Measurements from ENCODE around the gene LRFN3. TPM values are rescaled to one million over a fixed set of nuclear protein-coding genes. Genes with fewer than 3 reads are reported as not detected.

Gene LRFN3
- total RNA-seq, 1 donor from 2014 or later = 31.0 TPM

GRCh38 chr19:35940839-35941238 is 4.7 kb downstream of the LRFN3 start:
- Mint-ChIP-seq H3K27ac (no peak overlapping the region), H3K4me1 (ENCODE audit: low read depth) (peaks cover 20% of the 10 kb centered on the region), H3K27me3 (no peaks in the 10 kb centered on the region), H3K9me3 (ENCODE audit: low read depth) (no peaks in the 10 kb centered on the region), H3K4me3 (ENCODE audit: low read depth) (no peak overlapping the region), H3K36me3 (ENCODE audit: insufficient read depth) (peaks cover 21% of the 10 kb centered on the region)
- DNase-seq (ENCODE audit: low spot score, unreplicated experiment) = no peak
- TF ChIP-seq CTCF (IDR thresholded peaks at IDR 0.05; ENCODE audit: unreplicated experiment) = no peak

GRCh38 chr19:35942235-35942634 is 6.1 kb downstream of the LRFN3 start:
- no peak for DNase-seq (ENCODE audit: low spot score, unreplicated experiment)
- Mint-ChIP-seq H3K4me1 (ENCODE audit: low read depth) (peaks cover 14% of the 10 kb centered on the region), H3K36me3 (ENCODE audit: insufficient read depth) (peaks cover 21% of the 10 kb centered on the region), H3K27me3 (no peaks in the 10 kb centered on the region), H3K9me3 (ENCODE audit: low read depth) (no peaks in the 10 kb centered on the region), H3K4me3 (ENCODE audit: low read depth) (no peak overlapping the region), H3K27ac (no peak overlapping the region)
- TF ChIP-seq CTCF (IDR thresholded peaks at IDR 0.05; ENCODE audit: unreplicated experiment) = no peak

GRCh38 chr19:35943321-35944301 is 7.4 kb downstream of the LRFN3 start:
- Mint-ChIP-seq H3K9me3 (ENCODE audit: low read depth) (no peaks in the 10 kb centered on the region), H3K27me3 (no peaks in the 10 kb centered on the region), H3K27ac (no peak overlapping the region), H3K36me3 (ENCODE audit: insufficient read depth) (peaks cover 21% of the 10 kb centered on the region), H3K4me1 (ENCODE audit: low read depth) (peaks cover 3% of the 10 kb centered on the region), H3K4me3 (ENCODE audit: low read depth) (no peak overlapping the region)
- DNase-seq (ENCODE audit: low spot score, unreplicated experiment) = no peak
- TF ChIP-seq CTCF (IDR thresholded peaks at IDR 0.05; ENCODE audit: unreplicated experiment) = no peak

GRCh38 chr19:35944556-35944955 is 8.4 kb downstream of the LRFN3 start:
- no peak for TF ChIP-seq CTCF (IDR thresholded peaks at IDR 0.05; ENCODE audit: unreplicated experiment)
- no peaks in the 10 kb centered on the region for H3K4me1 Mint-ChIP-seq (ENCODE audit: low read depth)
- H3K27me3 Mint-ChIP-seq = no peaks in the 10 kb centered on the region
- no peak overlapping the region for H3K27ac Mint-ChIP-seq
- H3K4me3 Mint-ChIP-seq (ENCODE audit: low read depth) = no peak overlapping the region
- no peak for DNase-seq (ENCODE audit: low spot score, unreplicated experiment)
- H3K36me3 Mint-ChIP-seq (ENCODE audit: insufficient read depth) = peaks cover 21% of the 10 kb centered on the region
- no peaks in the 10 kb centered on the region for H3K9me3 Mint-ChIP-seq (ENCODE audit: low read depth)

GRCh38 chr19:35945121-35945790 is 9.1 kb downstream of the LRFN3 start:
- TF ChIP-seq CTCF (IDR thresholded peaks at IDR 0.05; ENCODE audit: unreplicated experiment) = no peak
- Mint-ChIP-seq H3K27me3 (no peaks in the 10 kb centered on the region), H3K36me3 (ENCODE audit: insufficient read depth) (peaks cover 21% of the 10 kb centered on the region), H3K9me3 (ENCODE audit: low read depth) (no peaks in the 10 kb centered on the region), H3K4me3 (ENCODE audit: low read depth) (no peak overlapping the region), H3K4me1 (ENCODE audit: low read depth) (no peaks in the 10 kb centered on the region), H3K27ac (no peak overlapping the region)
- DNase-seq (ENCODE audit: low spot score, unreplicated experiment) = no peak

All from progenitor cell of endocrine pancreas (in vitro differentiated cells).